ENCODE measurements around the gene TOR1A.
"Not testable (repeated sequence)": the region's sequence is repeated elsewhere in the genome, so short reads cannot be mapped to it uniquely, and the experiment has no call there.

TOR1A gene

DNA sequence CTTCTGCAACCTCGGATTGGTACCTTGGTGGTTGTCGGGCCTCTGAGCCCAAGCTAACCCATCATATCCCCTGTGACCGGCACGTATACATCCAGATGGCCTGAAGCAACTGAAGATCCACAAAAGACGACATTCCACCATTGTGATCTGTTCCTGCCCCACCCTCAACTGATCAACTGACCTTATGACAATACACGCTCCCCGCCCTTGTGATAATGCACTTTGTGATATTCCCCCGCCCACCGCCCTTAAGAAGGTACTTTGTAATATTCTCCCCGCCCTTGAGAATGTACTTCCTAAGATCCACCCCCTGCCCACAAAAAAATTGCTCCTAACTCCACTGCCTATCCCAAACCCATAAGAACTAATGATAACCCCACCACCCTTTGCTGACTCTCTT is 37.5 kb downstream of the TOR1A start:
- TF ChIP-seq CTCF (conservative IDR thresholded peaks at IDR 0.05) = no peak
- TF ChIP-seq ZFX (IDR thresholded peaks at IDR 0.05) = no peak

DNA sequence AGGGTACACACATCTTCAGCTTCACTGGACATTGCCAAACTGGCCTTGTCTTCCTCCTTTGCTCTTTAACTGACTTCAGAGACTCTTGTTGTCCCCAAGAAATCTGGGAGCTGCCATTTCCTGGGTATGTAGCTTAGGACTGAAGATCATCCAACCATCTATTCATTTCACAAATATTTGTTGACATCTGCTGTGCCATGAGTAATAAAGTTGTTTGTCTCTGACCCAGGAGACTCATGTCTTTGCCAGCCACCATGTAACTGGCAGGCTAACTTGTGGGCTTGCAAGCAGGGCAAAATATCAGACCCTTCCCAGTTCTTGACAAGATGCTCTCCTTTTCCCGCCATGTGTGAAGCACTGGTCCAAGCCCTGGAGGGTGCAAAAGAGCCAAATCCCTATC is 38.1 kb downstream of the TOR1A start:
- no peak overlapping the region for H3K27ac ChIP-seq
- TF ChIP-seq CTCF (conservative IDR thresholded peaks at IDR 0.05) (no peak), ZFX (IDR thresholded peaks at IDR 0.05) (no peak)

More for the DNA sequence above, 37.5 kb downstream of the TOR1A start:
- no peak overlapping the region for H3K27ac ChIP-seq

DNA sequence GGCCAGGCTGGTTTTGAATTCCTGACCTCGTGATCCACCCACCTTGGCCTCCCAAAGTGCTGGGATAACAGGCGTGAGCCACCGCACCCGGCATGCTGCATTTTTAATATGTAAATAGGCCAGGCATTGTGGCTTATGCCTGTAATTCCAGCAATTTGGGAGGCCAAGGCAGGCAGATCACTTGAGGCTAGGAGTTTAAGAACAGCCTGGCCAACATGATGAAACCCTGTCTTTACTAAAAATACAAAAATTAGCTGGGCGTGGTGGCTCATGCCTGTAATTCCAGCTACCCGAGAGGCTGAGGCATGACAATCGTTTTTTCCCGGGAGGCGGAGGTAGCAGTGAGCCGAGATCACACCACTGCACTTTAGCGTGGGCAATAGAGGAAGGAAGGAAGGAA is 39.0 kb downstream of the TOR1A start:
- H3K27ac ChIP-seq = not testable (repeated sequence)

GRCh38 chr9:129783516-129784361 is 40.2 kb downstream of the TOR1A start:
- H3K27ac ChIP-seq = no peak overlapping the region
- TF ChIP-seq ZFX (IDR thresholded peaks at IDR 0.05) = no peak
- peak; percentile 94 for TF ChIP-seq CTCF (conservative IDR thresholded peaks at IDR 0.05)

DNA sequence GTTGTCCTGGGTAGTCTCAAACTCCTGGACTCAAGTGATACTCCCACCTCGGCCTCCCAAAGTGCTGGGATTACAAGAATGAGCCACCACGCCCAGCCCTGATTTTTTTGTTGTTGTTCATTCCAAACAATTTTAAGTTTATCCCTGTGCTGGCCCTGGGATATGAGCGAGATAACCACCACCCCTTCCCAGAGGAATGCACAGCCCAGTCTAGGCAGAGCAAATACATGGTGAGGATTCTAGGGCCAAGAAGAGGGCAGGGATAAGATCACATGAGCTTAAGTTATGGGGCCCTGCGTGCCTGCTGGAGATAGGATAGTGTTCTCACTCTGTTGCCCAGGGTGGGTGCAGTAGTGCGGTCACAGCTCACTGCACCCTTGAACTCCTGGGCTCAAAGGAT is 42.0 kb downstream of the TOR1A start:
- TF ChIP-seq ZFX (IDR thresholded peaks at IDR 0.05) (no peak), CTCF (conservative IDR thresholded peaks at IDR 0.05) (no peak)
- no peak overlapping the region for H3K27ac ChIP-seq

GRCh38 chr9:129781131-129781530 is 42.8 kb downstream of the TOR1A start:
- no peak for TF ChIP-seq ZFX (IDR thresholded peaks at IDR 0.05)

DNA sequence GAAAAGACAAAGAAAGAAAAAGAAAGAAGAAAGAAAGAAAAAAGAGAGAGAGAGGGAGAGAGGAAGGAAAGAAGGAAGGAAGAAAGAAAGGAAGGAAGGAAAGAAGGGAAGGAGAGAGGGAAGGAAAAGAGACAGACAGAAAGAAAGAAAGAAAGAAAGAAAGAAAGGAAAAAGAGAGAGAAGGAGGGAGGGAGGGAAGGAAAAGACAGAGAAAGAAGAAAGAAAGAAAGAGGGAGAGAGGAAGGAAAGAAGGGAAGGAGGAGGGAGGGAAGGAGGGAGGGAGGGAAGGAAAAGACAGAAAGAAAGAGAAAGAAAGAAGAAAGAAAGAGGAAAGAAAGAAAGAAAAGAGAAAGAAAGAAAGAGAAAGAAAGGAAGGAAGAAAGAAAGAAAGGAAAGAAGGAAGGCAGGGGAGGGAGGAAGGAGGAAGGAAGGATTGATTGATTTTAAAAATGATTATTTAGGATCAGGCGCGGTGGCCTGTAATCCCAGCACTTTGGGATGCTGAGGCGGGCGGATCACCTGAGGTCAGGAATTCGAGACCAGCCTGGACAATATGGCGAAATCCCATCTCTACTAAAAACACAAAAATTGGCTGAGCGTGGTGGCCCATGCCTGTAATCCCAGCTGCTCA is 44.3 kb downstream of the TOR1A start:
- TF ChIP-seq ZFX (IDR thresholded peaks at IDR 0.05) = no peak
- no peak for TF ChIP-seq CTCF (conservative IDR thresholded peaks at IDR 0.05)
- H3K27ac ChIP-seq = no peak overlapping the region

More at GRCh38 chr9:129781131-129781530, 42.8 kb downstream of the TOR1A start:
- H3K27ac ChIP-seq = no peak overlapping the region

DNA sequence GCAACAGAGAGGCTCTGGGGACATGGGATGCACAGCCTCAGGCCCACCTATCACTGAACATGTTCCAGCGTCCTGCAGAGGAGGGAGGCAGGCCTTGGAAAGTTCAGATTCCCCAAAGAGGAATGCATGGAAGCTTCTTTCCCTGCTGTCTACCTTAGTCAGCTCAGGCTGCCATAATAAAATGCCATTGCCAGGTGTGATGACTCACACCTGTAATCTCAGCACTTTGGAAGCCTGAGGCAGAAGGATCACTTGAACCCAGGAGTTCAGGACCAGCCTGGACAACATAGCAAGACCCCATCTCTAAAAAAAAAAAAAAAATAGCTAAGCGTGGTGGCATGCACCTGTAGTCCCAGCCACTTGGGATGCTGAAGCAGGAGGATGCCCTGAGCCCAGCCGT is 45.5 kb downstream of the TOR1A start:
- H3K27ac ChIP-seq = no peak overlapping the region
- no peak for TF ChIP-seq CTCF (conservative IDR thresholded peaks at IDR 0.05)
- no peak for TF ChIP-seq ZFX (IDR thresholded peaks at IDR 0.05)

Data from C4-2B (cell line).